ENCODE data around the gene CSTB.

CSTB gene

DNA sequence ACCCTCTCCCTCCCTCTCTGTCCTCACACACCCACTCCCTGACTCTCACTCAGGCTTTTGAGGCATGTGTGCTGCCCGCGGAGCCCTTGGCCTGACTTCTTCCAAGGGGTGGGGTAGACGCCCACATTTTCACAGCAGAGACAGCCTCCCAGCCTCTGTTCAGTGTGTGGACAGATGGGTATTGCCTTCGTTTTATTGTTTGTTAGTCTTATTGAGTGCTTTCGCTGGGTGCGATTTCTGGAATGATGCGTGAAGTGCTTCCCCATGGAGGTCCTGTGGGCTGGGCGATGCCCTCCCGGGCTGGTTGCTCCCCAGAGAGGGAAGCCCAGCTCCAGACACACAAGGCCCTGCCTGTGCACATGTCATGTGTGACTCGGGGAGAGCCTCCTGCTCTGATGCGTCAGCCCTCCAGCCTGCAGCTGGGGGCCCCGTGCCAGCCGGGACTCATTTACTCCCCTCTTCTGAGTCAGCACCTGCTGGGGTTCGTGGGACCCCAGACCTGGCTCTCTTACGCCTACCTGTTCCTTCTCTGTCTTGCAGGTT lies 42.5 kb downstream of the CSTB start:
- DNase-seq (ENCODE audit: extremely low read depth in 1 of 2, low read depth in 1 of 2): peak; percentile 36 to 45

- DNase-seq (ENCODE audit: extremely low read depth in 1 of 2, low read depth in 1 of 2): no peak
Observed at GRCh38 chr21:43733060-43733459, 43.0 kb downstream of the CSTB start.

DNA sequence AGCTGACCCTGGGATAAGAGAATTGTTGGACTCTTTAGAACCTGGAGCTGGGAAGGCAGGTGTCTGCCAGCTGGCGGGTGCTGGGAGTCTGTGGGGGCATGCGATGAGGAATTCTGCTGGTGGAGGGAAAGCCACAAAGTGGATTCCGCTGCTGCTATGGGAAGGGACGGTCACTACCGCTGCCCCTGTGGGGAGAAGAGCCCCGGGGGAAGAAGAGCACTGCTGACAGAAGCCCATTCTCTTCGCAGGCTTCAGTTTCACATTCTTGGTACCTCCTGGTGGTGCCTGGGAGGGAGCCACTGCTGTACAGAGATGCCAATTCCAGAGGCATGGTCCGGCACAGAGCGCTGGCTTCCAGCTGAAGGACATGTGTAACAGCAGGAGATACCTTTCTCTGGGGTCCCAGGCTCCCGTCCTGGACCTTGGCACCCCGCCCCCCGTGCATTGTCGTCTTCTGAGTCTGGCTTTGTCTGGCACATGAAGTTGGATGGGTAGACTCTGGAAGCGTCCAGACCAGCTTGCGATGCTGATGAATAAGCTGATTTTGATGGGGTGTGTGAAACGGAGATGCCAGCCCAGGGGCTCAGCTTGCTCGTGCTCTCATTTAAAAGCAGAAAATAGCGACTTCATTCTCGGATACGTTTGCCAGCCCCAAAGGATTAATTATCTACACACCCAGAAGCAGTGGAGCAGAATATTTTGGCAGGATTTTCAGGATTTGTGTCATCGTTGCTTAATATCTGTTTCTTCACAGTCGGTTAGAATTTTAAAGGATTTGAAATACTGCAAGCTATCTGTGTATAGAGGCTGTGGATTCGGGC lies 44.0 kb downstream of the CSTB start:
- no peak for DNase-seq (ENCODE audit: extremely low read depth in 1 of 2, low read depth in 1 of 2)

- DNase-seq (ENCODE audit: extremely low read depth in 1 of 2, low read depth in 1 of 2): no peak
Observed at GRCh38 chr21:43731476-43731875, 44.6 kb downstream of the CSTB start.

DNA sequence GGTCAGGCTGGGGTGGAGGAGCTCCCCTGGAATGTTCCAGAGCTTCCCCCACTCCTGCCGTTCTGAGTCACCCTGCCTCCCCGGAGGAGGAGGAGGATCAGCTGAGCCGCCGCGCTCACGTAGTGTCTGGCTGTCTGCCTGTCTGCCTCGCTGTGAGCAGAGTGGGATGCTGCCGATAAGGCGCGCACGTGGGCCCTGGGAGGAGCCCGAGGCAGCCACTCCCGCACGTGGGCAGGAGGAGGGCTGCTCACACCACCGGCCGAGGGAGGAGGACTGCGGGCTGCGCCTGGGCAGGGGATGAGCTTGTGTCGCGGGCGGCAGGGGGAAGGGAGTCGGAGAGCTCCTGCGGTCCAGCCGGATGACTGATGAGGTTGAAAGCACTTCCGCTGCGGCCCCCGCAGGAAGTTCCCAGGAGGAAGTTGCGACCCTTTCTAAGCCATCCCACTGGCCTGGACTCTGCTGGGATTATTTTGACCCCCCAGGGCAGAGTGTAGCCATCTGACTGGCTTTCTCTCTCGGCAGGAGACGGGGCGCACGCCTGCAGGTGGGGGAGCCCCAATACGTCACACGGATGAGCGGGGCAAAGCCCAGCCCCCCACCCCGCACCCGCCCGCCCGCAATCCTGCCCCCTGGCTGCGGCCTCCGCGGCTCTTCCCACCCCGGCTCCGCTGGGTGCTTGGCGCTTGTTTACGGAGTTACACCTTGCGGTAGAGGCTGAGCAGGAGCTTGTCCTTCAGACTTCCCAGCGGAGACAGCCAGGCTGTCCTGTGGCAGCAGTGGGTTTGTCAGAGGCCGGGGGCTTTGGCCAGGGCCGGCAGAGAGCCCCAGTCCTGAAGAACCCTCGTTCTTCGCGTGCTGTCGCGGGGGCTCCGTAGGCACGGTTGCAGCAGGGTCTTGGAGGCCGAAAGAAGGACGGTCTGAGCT lies 47.4 kb downstream of the CSTB start:
- DNase-seq (ENCODE audit: extremely low read depth in 1 of 2, low read depth in 1 of 2): peak; percentile 78 to 85

- DNase-seq (ENCODE audit: extremely low read depth in 1 of 2, low read depth in 1 of 2): no peak
Observed at GRCh38 chr21:43728154-43728466, 48.0 kb downstream of the CSTB start.

DNA sequence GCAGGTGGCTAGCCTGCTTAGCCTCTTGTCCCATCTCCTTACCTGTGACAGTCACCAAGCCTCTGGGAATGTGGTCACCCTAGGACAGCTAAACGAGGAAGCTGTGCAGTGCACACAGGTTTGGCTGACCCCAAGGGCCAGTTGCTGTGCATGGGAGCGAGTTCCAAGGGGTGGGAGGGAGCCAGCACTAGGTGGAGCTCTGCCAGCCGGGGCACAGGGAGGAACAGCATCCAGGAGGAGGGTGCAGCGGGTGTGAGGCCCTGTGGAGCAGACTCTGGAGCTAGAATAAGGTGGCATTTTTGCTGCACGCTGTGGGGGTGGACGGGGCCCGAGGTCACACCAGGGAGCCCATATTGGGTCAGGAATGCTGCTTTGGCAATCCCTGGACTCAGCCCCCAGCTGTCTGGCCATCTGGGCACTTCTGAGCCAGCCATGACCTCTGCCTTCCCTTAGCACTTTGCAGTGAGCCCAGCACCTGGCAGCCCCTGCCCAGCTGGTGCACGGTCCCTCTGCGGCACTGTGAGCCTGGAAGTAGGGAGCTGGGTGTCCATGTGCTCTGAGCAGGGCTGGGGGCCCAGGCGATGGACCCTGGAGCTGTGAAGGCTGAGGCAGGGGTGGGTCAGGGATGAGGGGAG lies 48.5 kb downstream of the CSTB start:
- DNase-seq (ENCODE audit: extremely low read depth in 1 of 2, low read depth in 1 of 2): no peak

- no peak for DNase-seq (ENCODE audit: extremely low read depth in 1 of 2, low read depth in 1 of 2)
Observed at GRCh38 chr21:43726686-43727518, 49.2 kb downstream of the CSTB start.

Data from stimulated activated CD8-positive, alpha-beta memory T cell treated with anti-CD3 and anti-CD28 coated beads, Interleukin-7, amount 100 ng/mL, for 48 hours (primary cell).